Loucy (cell line): ENCODE data around the gene TMED6.

Source experiments
- CTCF ChIP-seq: fragments of 200-600 bp; sonication (generic); conservative IDR thresholded peaks from 2 replicates; pipeline ENCODE4 v1.5.1; 2014; ENCODE audit warnings: mild to moderate bottlenecking, antibody characterized with exemption, low read length
- EZH2phosphoT487 ChIP-seq: fragments of 200-600 bp; IDR thresholded peaks from 2 replicates; pipeline ENCODE4 v1.6.1; 2018; ENCODE audit warnings: antibody characterized with exemption, mild to moderate bottlenecking, moderate library complexity, borderline replicate concordance

GRCh38 chr16:69365901-69366300 is 14.3 kb upstream of the TMED6 start:
- no peak for TF ChIP-seq CTCF
- TF ChIP-seq EZH2phosphoT487, result no peak
